Neural progenitor cell (in vitro differentiated cells): ENCODE results near the gene EDRF1. TPM values are rescaled to one million over a fixed set of nuclear protein-coding genes. Genes with fewer than 3 reads are reported as not detected.

Experiments used
- DNase-seq: peaks from one replicate; pipeline ENCODE4 v3.0.0-alpha.2; 2016; ENCODE audit warnings: low spot score
- H2AFZ ChIP-seq: fragments of 200-600 bp; sonication (generic); replicated peaks from 2 replicates; pipeline ENCODE4 v1.6.1; 2016; ENCODE audit warnings: antibody characterized with exemption
- H3F3A ChIP-seq: fragments of 200-600 bp; sonication (generic); 2 replicates; pipeline ENCODE4 v1.6.1; 2016; ENCODE audit warnings: antibody characterized with exemption, low read depth
- H3K27ac ChIP-seq: fragments of 200-600 bp; sonication (generic); 2 replicates; pipeline ENCODE4 v1.5.1; 2016; ENCODE audit warnings: mild to moderate bottlenecking
- H3K27me3 ChIP-seq: fragments of 200-600 bp; sonication (generic); 2 replicates; pipeline ENCODE4 v1.6.1; 2016; ENCODE audit warnings: mild to moderate bottlenecking, moderate library complexity
- H3K36me3 ChIP-seq: fragments of 200-600 bp; sonication (generic); 2 replicates; pipeline ENCODE4 v1.5.1; 2016
- H3K4me1 ChIP-seq: fragments of 200-600 bp; sonication (generic); 2 replicates; pipeline ENCODE4 v1.6.1; 2016; ENCODE audit warnings: mixed run types
- H3K4me2 ChIP-seq: fragments of 200-600 bp; sonication (generic); 2 replicates; pipeline ENCODE4 v1.6.1; 2016
- H3K4me3 ChIP-seq: fragments of 200-600 bp; sonication (generic); 2 replicates; pipeline ENCODE4 v1.5.1; 2016
- H3K79me2 ChIP-seq: fragments of 200-600 bp; sonication (generic); 2 replicates; pipeline ENCODE4 v1.6.1; 2016; ENCODE audit warnings: low read depth
- H3K9ac ChIP-seq: fragments of 200-600 bp; sonication (generic); 2 replicates; pipeline ENCODE4 v1.6.1; 2016
- H3K9me3 ChIP-seq: fragments of 200-600 bp; sonication (generic); 2 replicates; pipeline ENCODE4 v1.5.1; 2016; ENCODE audit warnings: low read depth
- H4K20me1 ChIP-seq: fragments of 200-600 bp; sonication (generic); 2 replicates; pipeline ENCODE4 v1.6.1; 2016; ENCODE audit warnings: low read depth
- H3K27ac Mint-ChIP-seq: 3 replicates; pipeline ENCODE4 v1.8.0; 2021; ENCODE audit warnings: mixed read lengths
- H3K27me3 Mint-ChIP-seq: 2 replicates; pipeline ENCODE4 v1.8.0; 2022; ENCODE audit warnings: low read depth, mild to moderate bottlenecking, inconsistent platforms, moderate library complexity, mixed read lengths; ENCODE audit not compliant: insufficient read depth
- H3K36me3 Mint-ChIP-seq: 3 replicates; pipeline ENCODE4 v1.8.0; 2021; ENCODE audit warnings: mixed read lengths
- H3K4me1 Mint-ChIP-seq: 3 replicates; pipeline ENCODE4 v1.8.0; 2021; ENCODE audit warnings: mixed read lengths
- H3K4me3 Mint-ChIP-seq: 3 replicates; pipeline ENCODE4 v1.8.0; 2021; ENCODE audit warnings: mild to moderate bottlenecking, moderate library complexity, mixed read lengths
- H3K9me3 Mint-ChIP-seq: 3 replicates; pipeline ENCODE4 v1.8.0; 2020; ENCODE audit warnings: mixed read lengths
- EZH2 ChIP-seq: fragments of 200-600 bp; sonication (generic); IDR thresholded peaks from 2 replicates; pipeline ENCODE4 v1.6.1; 2017; ENCODE audit warnings: antibody characterized with exemption, mild to moderate bottlenecking, moderate library complexity
- EZH2phosphoT487 ChIP-seq: fragments of 200-600 bp; sonication (generic); IDR thresholded peaks from 2 replicates; pipeline ENCODE4 v1.6.1; 2017; ENCODE audit warnings: antibody characterized with exemption
- total RNA-seq: library from RNA; depleted of rRNA; stranded (reverse); fragments of >200 nt; gene quantifications from 2 replicates; pipeline ENCODE4 v1.2.3, GENCODE V29; 2015; ENCODE audit warnings: low replicate concordance
- TF ChIP-seq, protein P1 (sequence below): fragments of 200-600 bp; sonication (generic); IDR thresholded peaks from 2 replicates; pipeline ENCODE4 v1.5.1; 2017; ENCODE audit warnings: antibody characterized with exemption, mild to moderate bottlenecking

Gene EDRF1
- total RNA-seq, 1 donor from 2014 or later = 63.4 TPM

DNA sequence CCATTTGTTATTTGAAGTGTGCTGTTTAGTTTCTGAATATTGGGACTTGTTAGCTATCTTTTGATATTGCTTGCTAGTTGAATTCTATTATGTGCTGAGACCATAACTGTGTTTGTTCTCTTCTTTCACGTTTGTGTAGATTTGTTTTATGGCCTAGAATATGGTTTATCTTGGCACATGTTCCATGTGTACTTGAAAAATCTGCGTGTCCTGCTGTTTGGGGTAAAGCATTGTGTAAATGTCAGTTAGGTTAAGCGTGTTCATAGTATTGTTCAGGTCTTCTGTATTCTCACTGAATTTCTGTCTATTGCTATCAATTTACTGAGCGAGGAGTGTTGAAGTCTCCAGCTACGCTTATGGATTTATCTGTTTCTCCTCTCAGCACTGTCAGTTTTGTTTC is 36.7 kb downstream of the EDRF1 start:
- no peaks in the 10 kb centered on the region for H3K9me3 Mint-ChIP-seq
- no peak overlapping the region for H3K27ac ChIP-seq
- H3K4me3 ChIP-seq = no peak overlapping the region
- DNase-seq = no peak
- H3K4me2 ChIP-seq = no peak overlapping the region
- no peaks in the 10 kb centered on the region for H3K27me3 Mint-ChIP-seq
- peaks cover 54% of the 10 kb centered on the region for H3K36me3 Mint-ChIP-seq
- H4K20me1 ChIP-seq = no peaks in the 10 kb centered on the region
- no peaks in the 10 kb centered on the region for H3K9me3 ChIP-seq
- peaks cover 3% of the 10 kb centered on the region for H3K79me2 ChIP-seq
- H3K9ac ChIP-seq = no peak overlapping the region
- no peaks in the 10 kb centered on the region for H3K27me3 ChIP-seq
- H3K36me3 ChIP-seq = peaks cover 28% of the 10 kb centered on the region
- peaks cover 6% of the 10 kb centered on the region for H3F3A ChIP-seq
- no peak overlapping the region for H3K27ac Mint-ChIP-seq
- TF ChIP-seq, protein P1, sequence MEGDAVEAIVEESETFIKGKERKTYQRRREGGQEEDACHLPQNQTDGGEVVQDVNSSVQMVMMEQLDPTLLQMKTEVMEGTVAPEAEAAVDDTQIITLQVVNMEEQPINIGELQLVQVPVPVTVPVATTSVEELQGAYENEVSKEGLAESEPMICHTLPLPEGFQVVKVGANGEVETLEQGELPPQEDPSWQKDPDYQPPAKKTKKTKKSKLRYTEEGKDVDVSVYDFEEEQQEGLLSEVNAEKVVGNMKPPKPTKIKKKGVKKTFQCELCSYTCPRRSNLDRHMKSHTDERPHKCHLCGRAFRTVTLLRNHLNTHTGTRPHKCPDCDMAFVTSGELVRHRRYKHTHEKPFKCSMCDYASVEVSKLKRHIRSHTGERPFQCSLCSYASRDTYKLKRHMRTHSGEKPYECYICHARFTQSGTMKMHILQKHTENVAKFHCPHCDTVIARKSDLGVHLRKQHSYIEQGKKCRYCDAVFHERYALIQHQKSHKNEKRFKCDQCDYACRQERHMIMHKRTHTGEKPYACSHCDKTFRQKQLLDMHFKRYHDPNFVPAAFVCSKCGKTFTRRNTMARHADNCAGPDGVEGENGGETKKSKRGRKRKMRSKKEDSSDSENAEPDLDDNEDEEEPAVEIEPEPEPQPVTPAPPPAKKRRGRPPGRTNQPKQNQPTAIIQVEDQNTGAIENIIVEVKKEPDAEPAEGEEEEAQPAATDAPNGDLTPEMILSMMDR = no peak
- peaks cover 19% of the 10 kb centered on the region for H3K4me1 ChIP-seq
- no peak overlapping the region for H2AFZ ChIP-seq
- H3K4me3 Mint-ChIP-seq = no peak overlapping the region
- peaks cover 2% of the 10 kb centered on the region for H3K4me1 Mint-ChIP-seq

DNA sequence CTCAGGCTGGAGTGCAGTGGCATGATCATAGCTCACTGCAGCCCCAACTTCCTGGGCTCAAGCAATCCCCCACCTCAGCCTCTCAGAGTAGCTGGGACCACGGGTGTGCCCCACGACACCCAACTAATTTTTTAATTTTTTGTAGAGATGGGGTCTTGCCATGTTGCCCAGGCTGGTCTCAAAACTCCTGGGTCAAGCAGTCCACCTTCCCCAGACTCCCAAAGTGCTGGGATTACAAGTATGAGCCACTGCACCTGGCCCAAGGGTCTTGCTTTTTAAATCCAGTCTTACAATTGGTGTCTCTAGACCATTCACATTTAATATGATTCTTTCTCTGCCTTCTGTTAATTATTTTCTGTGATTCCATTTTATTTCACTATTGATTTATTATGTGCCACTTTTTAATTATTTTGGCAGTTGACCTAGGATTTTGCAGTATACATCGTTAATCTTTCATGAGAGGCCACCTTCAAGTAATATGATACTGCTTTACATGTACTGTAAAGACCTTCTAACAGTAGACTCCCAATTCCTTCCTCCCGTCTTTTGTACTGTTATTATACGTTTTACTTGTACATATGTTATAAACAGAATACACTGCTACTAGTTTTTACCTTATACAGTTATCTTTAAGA is 37.5 kb downstream of the EDRF1 start:
- Histone ChIP-seq H3K9me3 (no peaks in the 10 kb centered on the region), H3K4me3 (no peak overlapping the region), H3K27ac (no peak overlapping the region), H3F3A (peaks cover 14% of the 10 kb centered on the region), H2AFZ (no peak overlapping the region), H3K79me2 (peaks cover 3% of the 10 kb centered on the region), H3K4me2 (no peak overlapping the region), H4K20me1 (peaks cover 3% of the 10 kb centered on the region), H3K9ac (no peak overlapping the region), H3K27me3 (no peaks in the 10 kb centered on the region), H3K4me1 (peaks cover 19% of the 10 kb centered on the region), H3K36me3 (peaks cover 28% of the 10 kb centered on the region)
- peaks cover 10% of the 10 kb centered on the region for H3K4me1 Mint-ChIP-seq
- no peak for TF ChIP-seq EZH2
- no peak for TF ChIP-seq EZH2phosphoT487
- TF ChIP-seq, protein P1 = no peak
- DNase-seq = no peak
- no peaks in the 10 kb centered on the region for H3K27me3 Mint-ChIP-seq
- H3K9me3 Mint-ChIP-seq = no peaks in the 10 kb centered on the region
- H3K4me3 Mint-ChIP-seq = no peak overlapping the region
- no peak overlapping the region for H3K27ac Mint-ChIP-seq
- peaks cover 50% of the 10 kb centered on the region for H3K36me3 Mint-ChIP-seq

DNA sequence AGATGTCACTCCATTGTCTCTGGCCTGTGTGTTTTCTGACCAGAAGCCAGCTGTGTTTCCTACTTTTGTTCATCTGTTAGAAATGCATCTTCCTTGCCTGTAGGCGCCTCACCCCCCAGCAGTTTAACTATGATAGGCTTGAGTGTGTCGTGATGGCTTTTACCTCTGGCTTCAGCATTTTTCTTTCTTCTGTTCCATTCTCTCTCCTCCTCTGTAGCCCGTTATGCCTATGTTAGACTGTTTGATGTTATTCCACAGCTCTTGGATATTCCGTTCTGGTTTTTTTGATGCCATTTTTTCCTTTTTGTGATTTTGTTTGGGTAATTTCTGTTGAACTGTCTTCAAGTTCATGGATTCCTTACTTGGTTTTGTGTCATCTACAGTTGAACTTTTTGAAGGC is 38.2 kb downstream of the EDRF1 start:
- Histone ChIP-seq H3K4me3 (no peak overlapping the region), H3K9me3 (no peaks in the 10 kb centered on the region), H3K27me3 (no peaks in the 10 kb centered on the region), H3K36me3 (peaks cover 23% of the 10 kb centered on the region), H3K4me1 (peaks cover 22% of the 10 kb centered on the region), H3K27ac (no peak overlapping the region), H3K79me2 (peaks cover 3% of the 10 kb centered on the region), H4K20me1 (peaks cover 7% of the 10 kb centered on the region), H3K9ac (no peak overlapping the region), H3K4me2 (no peak overlapping the region), H3F3A (peaks cover 21% of the 10 kb centered on the region), H2AFZ (no peak overlapping the region)
- Mint-ChIP-seq H3K4me3 (no peak overlapping the region), H3K36me3 (peaks cover 49% of the 10 kb centered on the region), H3K9me3 (no peaks in the 10 kb centered on the region), H3K27ac (no peak overlapping the region), H3K27me3 (no peaks in the 10 kb centered on the region), H3K4me1 (peaks cover 16% of the 10 kb centered on the region)
- TF ChIP-seq, protein P1 = no peak
- DNase-seq = no peak
